D721Med (cell line): ENCODE results near the gene LRRC49.
A peak's percentile ranks its signal among the peaks of the same experiment; 100 is the strongest.
"Not testable (repeated sequence)": the region's sequence is repeated elsewhere in the genome, so short reads cannot be mapped to it uniquely, and the experiment has no call there.

Experiments
- DNase-seq: peaks from one replicate; pipeline ENCODE4 v3.0.0; 2011; ENCODE audit warnings: low spot score; ENCODE audit not compliant: insufficient read length
- FAIRE-seq: peaks from 2 replicates; lab custom pipeline; 2011; peaks lifted over from hg19 to GRCh38; lab: Jason Lieb, UNC
- CTCF ChIP-seq: IDR thresholded peaks from 2 replicates; pipeline ENCODE4 v1.5.1; 2012; ENCODE audit warnings: mild to moderate bottlenecking, control low read depth; ENCODE audit not compliant: insufficient read depth; ENCODE audit errors: missing control alignments

LRRC49 gene

GRCh38 chr15:71003319-71003718, 110.7 kb downstream of the LRRC49 start:
- TF ChIP-seq CTCF: no peak
- FAIRE-seq: no peak
- no peak for DNase-seq

DNA sequence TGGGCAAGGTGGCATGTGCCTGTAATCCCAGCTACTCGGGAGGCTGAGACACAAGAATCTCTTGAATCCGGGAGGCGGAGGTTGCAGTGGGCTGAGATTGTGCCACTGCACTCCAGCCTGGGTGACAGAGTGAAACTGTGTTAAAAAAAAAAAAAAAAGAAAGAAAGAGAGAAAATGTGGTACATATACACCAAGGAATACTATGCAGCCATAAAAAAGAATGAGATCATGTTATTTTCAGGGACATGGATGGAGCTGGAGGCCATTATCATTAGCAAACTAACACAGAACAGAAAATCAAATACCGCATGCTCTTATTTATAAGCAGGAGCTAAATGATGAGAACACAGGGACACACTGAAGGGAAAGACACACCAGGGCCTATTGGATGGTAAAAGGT, 111.9 kb downstream of the LRRC49 start:
- not testable (repeated sequence) for DNase-seq, FAIRE-seq

- DNase-seq (no peak), FAIRE-seq (no peak)
- no peak for TF ChIP-seq CTCF
Measured at GRCh38 chr15:71005895-71006294, 113.3 kb downstream of the LRRC49 start.

GRCh38 chr15:71008250-71008870, 115.7 kb downstream of the LRRC49 start:
- FAIRE-seq (no peak), DNase-seq (no peak)
- TF ChIP-seq CTCF: no peak

DNA sequence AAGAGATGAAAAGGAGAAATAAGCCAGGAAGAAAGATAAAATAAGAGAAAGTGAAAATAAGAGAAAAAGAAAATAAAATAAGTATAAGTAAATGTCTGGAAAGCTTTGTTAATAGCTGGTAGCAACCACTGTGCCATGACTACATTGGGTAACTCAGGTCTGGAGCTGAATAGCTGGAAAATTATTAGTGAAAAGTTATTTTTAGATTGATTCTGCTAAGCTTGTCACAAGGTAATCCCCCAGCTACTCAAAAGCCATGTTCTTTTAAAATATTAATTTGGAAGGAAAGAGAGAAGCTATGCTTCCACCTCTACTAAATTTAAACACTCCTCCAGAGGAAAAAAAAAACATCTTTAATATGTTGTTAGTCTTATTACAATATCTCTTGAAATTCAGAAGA, 117.8 kb downstream of the LRRC49 start:
- FAIRE-seq (no peak), DNase-seq (no peak)

GRCh38 chr15:71010997-71011396, 118.4 kb downstream of the LRRC49 start:
- DNase-seq: no peak
- FAIRE-seq: no peak
- TF ChIP-seq CTCF: no peak

More for the DNA sequence above, 117.8 kb downstream of the LRRC49 start:
- no peak for TF ChIP-seq CTCF

- peak; percentile 53 for TF ChIP-seq CTCF
- DNase-seq: no peak
- FAIRE-seq: peak; percentile 25
Measured at GRCh38 chr15:71011503-71012155, 119.0 kb downstream of the LRRC49 start.
